Stomach (tissue), 4 donors: ENCODE data around the gene GPI.

Source experiments
- EP300 ChIP-seq: sonication (generic); formaldehyde crosslinking; IDR thresholded peaks from one replicate; pipeline ENCODE4 v1.6.1; 2017; ENCODE audit warnings: antibody characterized with exemption
- POLR2A ChIP-seq, 4 donors: fragments of 450-650 bp; IDR thresholded peaks; one replicate each; pipeline ENCODE4 v1.6.1; 2016; ENCODE audit warnings: antibody characterized with exemption in 4 of 4, control low read depth in 2 of 4, mild to moderate bottlenecking in 1 of 4, moderate library complexity in 1 of 4
- TF ChIP-seq, protein P1 (sequence below), 7 experiments: fragments of 450-650 bp in 4 of 7; fragments of 200-600 bp in 3 of 7; sonication (generic) in 3 of 7; IDR thresholded peaks; one replicate each; pipeline ENCODE4 v1.5.1; 2016 to 2019; ENCODE audit warnings: antibody characterized with exemption in 7 of 7, control low read depth in 2 of 7, mild to moderate bottlenecking in 1 of 7

GRCh38 chr19:34364830-34365462 is at the start of gene GPI:
- TF ChIP-seq, protein P1, sequence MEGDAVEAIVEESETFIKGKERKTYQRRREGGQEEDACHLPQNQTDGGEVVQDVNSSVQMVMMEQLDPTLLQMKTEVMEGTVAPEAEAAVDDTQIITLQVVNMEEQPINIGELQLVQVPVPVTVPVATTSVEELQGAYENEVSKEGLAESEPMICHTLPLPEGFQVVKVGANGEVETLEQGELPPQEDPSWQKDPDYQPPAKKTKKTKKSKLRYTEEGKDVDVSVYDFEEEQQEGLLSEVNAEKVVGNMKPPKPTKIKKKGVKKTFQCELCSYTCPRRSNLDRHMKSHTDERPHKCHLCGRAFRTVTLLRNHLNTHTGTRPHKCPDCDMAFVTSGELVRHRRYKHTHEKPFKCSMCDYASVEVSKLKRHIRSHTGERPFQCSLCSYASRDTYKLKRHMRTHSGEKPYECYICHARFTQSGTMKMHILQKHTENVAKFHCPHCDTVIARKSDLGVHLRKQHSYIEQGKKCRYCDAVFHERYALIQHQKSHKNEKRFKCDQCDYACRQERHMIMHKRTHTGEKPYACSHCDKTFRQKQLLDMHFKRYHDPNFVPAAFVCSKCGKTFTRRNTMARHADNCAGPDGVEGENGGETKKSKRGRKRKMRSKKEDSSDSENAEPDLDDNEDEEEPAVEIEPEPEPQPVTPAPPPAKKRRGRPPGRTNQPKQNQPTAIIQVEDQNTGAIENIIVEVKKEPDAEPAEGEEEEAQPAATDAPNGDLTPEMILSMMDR (IDR thresholded peaks at IDR 0.05) = no peak
- no peak for TF ChIP-seq EP300
- TF ChIP-seq POLR2A (IDR thresholded peaks at IDR 0.05) = no peak
